CD4-positive, alpha-beta T cell treated with Interleukin-4 for 1 hour (primary cell): ENCODE results near the gene DAO.
"Not testable (repeated sequence)": the region's sequence is repeated elsewhere in the genome, so short reads cannot be mapped to it uniquely, and the experiment has no call there.

Experiments
- DNase-seq, 2 donors: peaks; one replicate each; pipeline ENCODE4 v3.0.0-alpha.2; 2020 to 2022

DAO gene

DNA sequence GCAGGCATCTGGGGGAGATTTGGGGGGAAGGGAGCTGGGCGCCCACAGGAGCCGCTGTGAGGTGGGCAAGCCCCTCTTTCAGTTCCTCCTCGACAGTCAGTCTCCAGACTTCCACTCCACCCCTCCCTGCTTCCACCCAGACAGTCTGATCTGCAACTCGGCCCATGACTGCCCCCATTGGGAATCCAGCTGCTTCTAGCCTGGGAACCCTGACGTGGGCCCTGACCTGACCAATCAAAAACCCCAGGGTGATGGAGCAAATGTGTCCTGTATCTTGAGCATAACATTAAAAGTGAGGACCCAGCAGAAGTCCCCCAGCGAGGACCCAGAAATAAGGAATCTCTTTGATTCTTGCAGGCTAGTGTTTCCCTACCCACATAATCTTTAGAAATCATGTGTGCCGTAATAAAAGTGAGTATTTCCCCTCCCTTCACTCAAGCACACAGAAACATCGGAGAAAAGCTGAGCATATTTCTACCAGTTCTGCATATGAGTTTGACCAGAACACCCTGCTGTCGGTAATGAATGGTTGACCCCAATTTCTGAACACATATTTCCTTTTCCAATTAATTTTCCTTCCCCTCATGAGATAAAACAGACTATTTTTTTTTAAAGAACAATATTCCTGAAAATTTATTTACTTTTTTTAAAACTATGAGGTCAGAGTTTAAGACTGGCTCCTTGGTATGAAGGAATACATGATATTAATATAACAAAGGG lies 28.9 kb upstream of the DAO start:
- DNase-seq = peak; percentile 14 to 61

- no peak for DNase-seq
Observed at GRCh38 chr12:108852674-108853309, 27.1 kb upstream of the DAO start.

- no peak for DNase-seq
Observed at GRCh38 chr12:108853426-108853825, 26.5 kb upstream of the DAO start.

DNA sequence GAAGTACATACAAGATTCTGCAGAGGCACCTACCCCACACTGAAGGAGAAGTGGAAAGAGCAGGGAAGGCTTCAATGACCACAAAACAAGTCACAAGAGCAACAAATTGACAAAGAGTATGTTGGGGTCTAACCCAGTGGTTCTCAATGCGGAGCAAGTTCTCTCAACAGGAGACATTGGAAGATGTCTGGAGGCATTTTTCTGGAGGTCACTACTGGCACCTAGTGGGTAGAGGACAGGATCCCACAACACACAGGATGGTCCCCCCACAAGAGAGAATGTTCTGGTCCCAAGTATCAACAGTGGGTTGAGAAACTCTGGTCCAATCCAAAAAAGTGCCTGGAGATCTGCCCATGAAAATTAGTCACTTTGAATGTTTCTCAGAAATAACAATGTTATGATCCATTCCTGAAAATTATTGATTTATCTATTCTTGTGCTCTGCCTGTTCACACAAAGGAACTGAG lies 25.9 kb upstream of the DAO start:
- DNase-seq = no peak

DNA sequence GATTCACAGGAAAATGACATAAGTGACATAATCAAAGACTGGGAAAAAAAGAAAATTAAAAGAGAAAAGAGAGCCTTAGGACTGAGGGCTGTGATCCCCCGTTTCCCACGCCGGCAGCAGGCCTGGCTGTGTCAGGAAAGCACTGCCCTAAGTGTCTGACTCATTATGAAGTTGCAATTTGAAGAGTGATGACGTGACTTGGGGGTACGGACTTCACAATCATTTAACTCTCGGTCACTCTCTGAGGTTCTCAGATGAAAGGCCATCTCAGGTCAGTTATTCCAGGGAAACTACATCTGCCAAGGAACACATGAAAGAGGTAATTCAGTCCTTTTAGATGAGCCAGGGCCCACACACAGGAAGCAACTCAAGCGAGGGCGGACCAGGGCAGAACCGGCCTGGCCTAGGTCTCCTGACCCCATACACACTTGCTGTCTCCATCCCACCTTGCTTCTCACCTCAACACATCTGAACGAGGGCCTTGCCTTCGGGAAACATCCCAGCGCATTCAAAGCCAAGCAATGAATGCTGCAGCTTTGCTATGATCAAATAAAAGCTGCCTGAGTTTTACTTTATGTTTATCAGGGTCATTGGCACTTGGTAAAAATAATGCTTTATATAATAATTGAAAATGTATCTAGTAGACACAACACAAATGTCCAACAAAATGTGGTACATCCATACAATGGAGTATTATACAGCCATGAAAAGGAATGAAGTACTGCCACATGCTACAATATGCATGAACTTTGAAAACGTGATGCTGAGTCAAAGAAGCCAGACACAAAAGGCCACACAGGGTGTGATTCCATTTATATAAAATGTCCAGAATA lies 25.2 kb upstream of the DAO start:
- peak in 1 of 2 donors; percentile 43 for DNase-seq

DNA sequence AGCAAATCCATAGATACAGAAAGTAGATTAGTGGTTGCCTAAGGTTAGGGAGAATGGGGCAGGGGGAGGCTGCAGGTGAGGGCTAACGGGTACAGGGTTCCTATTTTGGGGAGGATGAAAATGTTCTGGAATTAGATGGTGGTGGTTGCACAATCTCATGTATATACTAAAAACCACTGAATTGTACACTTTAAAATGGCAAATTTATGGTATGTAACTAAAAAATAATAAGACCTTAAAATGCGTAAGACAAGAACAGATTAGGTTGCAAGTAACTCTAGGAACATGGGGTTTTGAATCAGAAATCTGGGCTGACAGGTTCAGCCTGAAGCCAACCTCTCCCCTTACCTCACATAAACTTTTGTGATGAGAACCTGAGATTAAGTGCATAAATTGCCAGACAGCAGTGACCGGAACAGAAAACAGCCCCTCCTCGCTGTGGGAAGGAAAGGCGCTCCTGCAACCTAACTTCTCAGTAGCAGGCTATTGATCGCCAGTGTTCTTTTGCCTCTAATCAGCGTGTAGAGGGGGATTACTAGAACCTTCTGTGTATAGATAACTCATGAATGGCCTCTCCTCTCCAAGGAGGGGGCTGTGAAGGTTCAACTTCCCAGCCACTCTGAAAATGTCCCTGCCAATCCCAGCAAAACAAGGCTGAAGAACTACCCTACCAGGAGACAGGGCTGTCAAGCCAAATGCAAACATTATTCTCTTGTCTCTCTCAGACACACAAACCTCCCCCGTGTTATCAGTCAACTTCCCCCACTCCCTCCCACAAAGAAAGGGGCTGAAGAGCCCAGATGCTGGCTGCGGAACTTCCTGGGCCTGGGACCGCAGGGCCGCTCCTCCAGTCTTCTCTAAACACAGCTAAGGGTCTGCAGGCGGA lies 24.4 kb upstream of the DAO start:
- no peak for DNase-seq

DNA sequence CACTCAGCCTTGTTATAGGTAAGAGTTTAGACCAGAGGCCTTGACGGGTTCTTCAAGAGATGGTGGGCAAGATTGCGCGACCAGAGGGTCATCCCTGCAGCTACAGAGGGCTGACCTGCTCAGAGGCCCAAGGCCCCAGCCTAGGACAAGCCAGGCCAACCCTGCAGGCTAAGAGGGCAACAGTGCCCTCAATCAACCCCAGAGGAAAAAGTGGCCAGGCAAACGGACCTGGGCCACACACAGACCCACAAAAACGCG lies 23.8 kb upstream of the DAO start:
- DNase-seq = no peak

DNA sequence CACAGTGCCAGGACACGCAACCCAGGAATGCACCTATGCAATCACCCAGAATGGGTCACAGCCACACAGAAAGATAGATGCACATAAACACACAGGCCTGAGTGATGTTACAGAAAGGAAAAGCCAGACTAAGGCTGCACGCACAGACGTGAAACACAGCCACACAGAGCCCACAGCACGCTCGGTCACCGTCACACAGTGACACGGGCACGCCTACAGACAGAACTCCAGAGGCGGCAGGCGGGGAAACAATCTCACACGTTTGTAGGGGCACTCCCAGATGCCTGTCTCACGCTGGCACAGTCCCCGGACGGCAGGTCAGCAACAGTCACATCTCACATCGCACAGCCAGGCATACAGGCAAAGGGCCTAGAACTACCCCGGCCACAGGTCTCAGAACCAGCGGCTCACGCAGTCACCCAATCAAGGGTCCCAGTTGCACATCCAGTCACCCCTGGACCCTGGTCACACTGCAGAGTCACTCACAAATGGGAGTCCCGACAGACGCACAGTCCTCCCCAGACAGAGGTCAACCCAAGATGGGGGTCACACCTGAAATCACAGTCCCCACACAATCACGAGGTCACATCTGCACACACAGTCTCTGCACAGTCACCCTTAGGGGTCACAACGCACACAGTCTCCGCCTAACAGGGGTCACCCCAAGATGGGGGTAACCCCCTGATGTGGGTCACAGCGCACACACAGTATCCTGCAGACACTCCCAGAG lies 23.3 kb upstream of the DAO start:
- DNase-seq = peak; percentile 56 to 61

- DNase-seq = no peak
Observed at GRCh38 chr12:108857158-108857407, 22.8 kb upstream of the DAO start.

- no peak for DNase-seq
Observed at GRCh38 chr12:108858311-108859074, 21.4 kb upstream of the DAO start.

GRCh38 chr12:108859141-108859922 lies 20.6 kb upstream of the DAO start:
- not testable (repeated sequence) for DNase-seq

DNA sequence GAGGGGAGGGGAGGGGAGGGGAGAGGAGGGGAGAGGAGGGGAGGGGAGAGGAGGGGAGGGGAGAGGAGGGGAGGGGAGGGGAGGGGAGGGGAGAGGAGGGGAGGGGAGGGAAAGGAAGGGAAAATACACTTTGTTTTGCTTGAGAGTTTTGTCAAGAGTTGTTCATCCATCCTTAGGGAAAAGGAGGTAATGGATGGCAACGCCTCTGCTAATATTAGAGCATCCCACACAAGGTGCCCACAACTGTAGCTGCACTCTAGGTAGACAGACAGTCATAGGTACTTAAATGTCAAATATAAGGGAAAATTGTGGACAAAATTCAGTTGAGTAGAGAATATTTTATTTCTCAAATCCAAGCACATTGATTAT lies 20.0 kb upstream of the DAO start:
- DNase-seq = no peak

GRCh38 chr12:108860443-108860842 lies 19.4 kb upstream of the DAO start:
- no peak for DNase-seq

DNA sequence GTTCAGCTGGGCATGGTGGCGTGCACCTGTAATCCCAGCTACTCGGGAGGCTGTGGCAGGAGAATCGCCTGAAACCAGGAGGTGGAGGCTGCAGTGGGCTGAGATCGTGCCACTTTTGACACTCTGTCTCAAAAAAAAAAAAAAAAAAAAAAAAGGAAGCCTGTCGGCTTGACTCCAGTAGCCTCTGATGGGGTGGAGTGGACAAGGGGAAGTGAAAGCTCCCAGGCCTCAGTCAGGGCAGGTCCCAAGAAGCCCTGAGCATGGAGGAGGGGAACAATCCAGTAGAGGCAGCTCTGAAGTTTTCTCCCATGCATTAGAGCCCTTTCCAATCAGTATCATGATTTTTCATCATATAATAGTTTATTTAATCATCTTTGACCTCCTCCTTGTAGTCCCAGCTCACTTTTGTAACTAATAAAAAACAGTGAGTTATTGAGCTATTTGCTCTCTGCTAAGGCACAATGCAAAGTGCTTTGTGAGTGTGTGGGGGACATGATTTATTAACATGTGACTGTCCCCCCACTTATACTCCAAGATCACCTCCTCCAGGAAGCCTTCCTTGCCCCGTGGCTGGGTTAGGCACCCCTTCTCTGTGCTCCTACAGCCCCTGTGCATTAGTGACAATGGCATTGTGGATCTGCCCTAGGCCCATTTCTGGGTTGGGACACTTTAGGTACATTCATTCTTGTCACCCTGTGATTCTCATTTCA lies 17.9 kb upstream of the DAO start:
- DNase-seq = peak; percentile 28 to 71

- DNase-seq = no peak
Observed at GRCh38 chr12:108862588-108862959, 17.3 kb upstream of the DAO start.

GRCh38 chr12:108865169-108865568 lies 14.7 kb upstream of the DAO start:
- no peak for DNase-seq

- peak in 1 of 2 donors; percentile 35 for DNase-seq
Observed at GRCh38 chr12:108866083-108866482, 13.8 kb upstream of the DAO start.

DNA sequence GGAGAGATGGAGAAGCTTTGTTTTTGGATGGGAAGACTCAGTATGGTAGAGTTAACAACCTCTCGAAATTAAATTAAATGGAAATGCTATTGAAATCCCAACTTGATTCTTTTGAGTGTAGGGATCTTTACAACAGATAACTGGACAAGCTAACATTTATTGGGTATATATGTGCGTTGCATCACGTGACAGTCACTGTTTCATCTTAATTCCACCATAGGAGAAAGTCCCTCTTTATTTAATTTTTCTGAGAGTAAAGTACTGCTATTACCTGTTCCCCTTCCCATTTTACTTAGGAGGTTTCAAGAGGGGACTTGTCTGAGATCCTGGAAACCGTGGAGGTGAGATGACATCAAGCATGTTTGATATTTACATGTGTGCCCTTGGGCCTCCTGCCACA lies 11.1 kb upstream of the DAO start:
- no peak for DNase-seq

GRCh38 chr12:108875280-108875679 lies 4.6 kb upstream of the DAO start:
- no peak for DNase-seq

DNA sequence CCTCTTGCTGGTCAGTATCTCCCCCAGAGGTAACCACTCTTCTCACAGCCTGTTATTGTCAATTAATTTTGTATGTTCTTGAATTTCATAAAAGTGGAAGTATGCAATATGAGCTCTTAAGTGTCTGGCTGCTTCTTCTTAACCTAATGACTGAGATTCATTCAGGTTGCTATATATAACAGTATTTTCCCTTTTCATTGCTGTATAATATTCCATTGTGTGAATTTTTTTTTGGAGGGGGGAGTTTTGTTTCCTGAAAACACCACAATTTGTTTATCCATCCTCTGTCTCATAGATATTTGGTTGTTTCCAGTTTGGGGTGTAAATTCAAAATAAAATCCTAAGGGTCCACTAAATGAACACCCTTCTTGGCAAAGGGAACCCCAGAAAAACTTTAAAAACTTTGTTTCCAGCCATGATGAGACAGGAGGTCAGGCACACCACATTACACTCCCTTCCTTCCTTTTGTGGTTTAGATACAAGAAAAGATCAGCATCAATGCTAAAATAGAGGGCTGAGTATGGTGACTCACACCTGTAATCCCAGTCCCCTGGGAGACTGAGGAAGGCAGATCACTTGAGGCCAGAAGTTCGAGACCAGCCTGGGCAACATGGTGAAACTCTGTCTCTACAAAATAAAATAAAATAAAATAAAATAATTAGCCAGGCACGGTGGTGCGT lies 4.1 kb upstream of the DAO start:
- DNase-seq = no peak
